H1 (cell line): ENCODE data around the gene CFAP92. TPM values are rescaled to one million over a fixed set of nuclear protein-coding genes. Genes with fewer than 3 reads are reported as not detected.
A peak's percentile ranks its signal among the peaks of the same experiment; 100 is the strongest.

ENCODE experiments used
- CBX5 ChIP-seq: fragments of 300-800, 300-1000 bp; sonication (generic); IDR thresholded peaks from 2 replicates; pipeline ENCODE4 v1.7.1; 2016; ENCODE audit warnings: antibody characterized with exemption, low read length, low read depth
- CREB1 ChIP-seq: IDR thresholded peaks from 2 replicates; pipeline ENCODE4 v1.6.1; 2012; ENCODE audit warnings: inconsistent platforms
- EZH2 ChIP-seq: fragments of 200-600 bp; sonication (generic); IDR thresholded peaks from 2 replicates; pipeline ENCODE4 v1.7.1; 2012; ENCODE audit warnings: low read depth, mild to moderate bottlenecking, moderate library complexity, low read length, inconsistent platforms; ENCODE audit not compliant: severe bottlenecking
- GABPA ChIP-seq: IDR thresholded peaks from 2 replicates; pipeline ENCODE4 v1.6.1; 2011; ENCODE audit warnings: mild to moderate bottlenecking, low read length, moderate library complexity, borderline replicate concordance; ENCODE audit not compliant: insufficient read depth
- KDM1A ChIP-seq: fragments of 200-600, 300-600 bp; sonication (generic); IDR thresholded peaks from 2 replicates; pipeline ENCODE4 v1.7.1; 2016; ENCODE audit warnings: mild to moderate bottlenecking, low read length, borderline replicate concordance
- PHF8 ChIP-seq: fragments of 200-600 bp; sonication (generic); conservative IDR thresholded peaks from 2 replicates; pipeline ENCODE4 v1.7.1; 2012; ENCODE audit warnings: low read depth, mild to moderate bottlenecking, inconsistent platforms, low read length, moderate library complexity
- POLR2AphosphoS5 ChIP-seq: IDR thresholded peaks from 2 replicates; pipeline ENCODE4 v1.6.1; 2011; ENCODE audit warnings: low read depth, low read length
- RAD21 ChIP-seq, 2 experiments: IDR thresholded peaks in 1 of 2; conservative IDR thresholded peaks in 1 of 2; 2 replicates each; pipeline ENCODE4 v1.6.1; 2011; ENCODE audit warnings: low read depth in 2 of 2, low read length in 2 of 2, improper control_type of control experiment in 1 of 2, inconsistent platforms in 1 of 2, mild to moderate bottlenecking in 1 of 2, moderate library complexity in 1 of 2
- TBP ChIP-seq: IDR thresholded peaks from 2 replicates; pipeline ENCODE4 v1.6.1; 2011; ENCODE audit warnings: low read depth, low read length, improper control_type of control experiment
- YY1 ChIP-seq: IDR thresholded peaks from 2 replicates; pipeline ENCODE4 v1.6.1; 2011; ENCODE audit warnings: low read depth, mild to moderate bottlenecking, low read length
- ZNF274 ChIP-seq: IDR thresholded peaks from 2 replicates; pipeline ENCODE4 v1.7.0; 2012; ENCODE audit warnings: low read length, borderline replicate concordance; ENCODE audit errors: extremely low read depth
- polyA plus RNA-seq, 7 experiments: library from polyadenylated mRNA; depleted of rRNA in 3 of 7; stranded (reverse) in 5 of 7; unstranded in 2 of 7; fragments of >200 nt in 5 of 7; fragments of 200-250 nt in 2 of 7; gene quantifications; 1 replicate in 5 of 7; 2 replicates in 1 of 7; 4 replicates in 1 of 7; pipeline versions ENCODE4 v1.2.1 to v1.2.3, GENCODE V29; 2011 to 2013; ENCODE audit warnings: missing spikeins in 2 of 7, mixed read lengths in 2 of 7
- total RNA-seq: library from RNA; stranded (reverse); fragmentation: NEBNext Ultra II Directional; extraction: Animal tissue kit (Norgen Biotek cat#: 25700); gene quantifications from 2 replicates; pipeline ENCODE4 v1.2.1, GENCODE V29; 2021
- TF ChIP-seq, protein P1 (sequence below): IDR thresholded peaks from 2 replicates; pipeline ENCODE4 v1.6.1; 2012; ENCODE audit warnings: inconsistent platforms

Gene CFAP92
- total and polyA plus RNA-seq, 2 of the 8 experiments (the other 6 are each of a cell fraction or from before 2014, with no cell fraction given), result 0.77 to 2.0 TPM

DNA sequence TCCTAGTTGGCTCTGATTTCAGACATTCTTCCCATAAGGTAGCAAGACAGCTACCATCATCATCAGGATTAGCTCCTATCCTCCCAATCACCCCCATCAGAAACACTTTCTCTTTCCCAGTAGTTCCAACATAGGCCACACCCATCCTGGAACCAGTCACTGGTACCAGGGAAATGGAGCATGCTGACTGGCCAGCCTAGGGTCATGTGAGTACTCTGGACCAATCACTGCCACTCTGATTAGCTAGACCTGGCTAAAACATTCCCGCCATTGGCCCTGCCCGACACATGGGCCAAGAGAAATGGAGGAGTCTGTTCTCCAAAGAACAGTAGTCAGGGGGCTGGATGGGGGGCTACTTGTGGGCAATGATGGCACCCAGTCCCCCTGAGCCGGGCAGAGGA is 19.6 kb upstream of the CFAP92 start (continued):
- TF ChIP-seq PHF8 (no peak), KDM1A (no peak), CREB1 (no peak), RAD21 (IDR thresholded peaks at IDR 0.05 in 1 of 2, conservative IDR thresholded peaks at IDR 0.05 in 1 of 2; ENCODE audit: low read depth in 2 of 2, low read length in 2 of 2) (no peak), POLR2AphosphoS5 (no peak), CBX5 (no peak), ZNF274 (no peak), GABPA (no peak), EZH2 (no peak), TBP (no peak), YY1 (no peak)
- TF ChIP-seq, protein P1, sequence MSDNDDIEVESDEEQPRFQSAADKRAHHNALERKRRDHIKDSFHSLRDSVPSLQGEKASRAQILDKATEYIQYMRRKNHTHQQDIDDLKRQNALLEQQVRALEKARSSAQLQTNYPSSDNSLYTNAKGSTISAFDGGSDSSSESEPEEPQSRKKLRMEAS, result peak; percentile 74
